HCEC 1CT (cell line): ENCODE results near the gene NCKIPSD.

ENCODE experiments used
- DNase-seq: peaks from one replicate; pipeline ENCODE4 v3.0.0-alpha.2; 2017

The NCKIPSD gene

GRCh38 chr3:48678056-48678455 lies 7.7 kb downstream of the NCKIPSD start:
- peak; percentile 68 for DNase-seq

GRCh38 chr3:48674505-48674904 lies 11.2 kb downstream of the NCKIPSD start:
- DNase-seq: no peak

DNA sequence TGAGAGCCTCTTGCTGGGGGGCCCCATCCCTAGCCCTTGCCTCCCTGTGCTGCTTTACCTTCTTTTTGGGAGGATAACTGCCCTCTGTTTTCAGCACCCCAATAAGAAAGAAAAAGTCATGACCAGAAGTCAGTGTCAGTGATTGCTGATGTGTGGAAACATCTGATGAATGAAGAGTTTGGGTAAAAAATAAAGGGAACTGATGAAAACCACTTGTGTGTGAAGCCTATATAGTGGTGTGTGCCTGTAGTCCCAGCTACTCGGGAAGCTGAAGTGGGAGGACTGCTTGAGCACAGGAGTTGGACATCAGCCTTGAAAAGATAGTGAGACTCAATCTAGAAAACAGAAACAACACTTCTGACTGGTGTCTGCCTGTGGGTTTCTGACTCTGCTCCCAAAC lies 13.2 kb downstream of the NCKIPSD start:
- no peak for DNase-seq

GRCh38 chr3:48664929-48665328 lies 20.8 kb downstream of the NCKIPSD start:
- DNase-seq: no peak

- no peak for DNase-seq
Observed at GRCh38 chr3:48664313-48664644, 21.4 kb downstream of the NCKIPSD start.

DNA sequence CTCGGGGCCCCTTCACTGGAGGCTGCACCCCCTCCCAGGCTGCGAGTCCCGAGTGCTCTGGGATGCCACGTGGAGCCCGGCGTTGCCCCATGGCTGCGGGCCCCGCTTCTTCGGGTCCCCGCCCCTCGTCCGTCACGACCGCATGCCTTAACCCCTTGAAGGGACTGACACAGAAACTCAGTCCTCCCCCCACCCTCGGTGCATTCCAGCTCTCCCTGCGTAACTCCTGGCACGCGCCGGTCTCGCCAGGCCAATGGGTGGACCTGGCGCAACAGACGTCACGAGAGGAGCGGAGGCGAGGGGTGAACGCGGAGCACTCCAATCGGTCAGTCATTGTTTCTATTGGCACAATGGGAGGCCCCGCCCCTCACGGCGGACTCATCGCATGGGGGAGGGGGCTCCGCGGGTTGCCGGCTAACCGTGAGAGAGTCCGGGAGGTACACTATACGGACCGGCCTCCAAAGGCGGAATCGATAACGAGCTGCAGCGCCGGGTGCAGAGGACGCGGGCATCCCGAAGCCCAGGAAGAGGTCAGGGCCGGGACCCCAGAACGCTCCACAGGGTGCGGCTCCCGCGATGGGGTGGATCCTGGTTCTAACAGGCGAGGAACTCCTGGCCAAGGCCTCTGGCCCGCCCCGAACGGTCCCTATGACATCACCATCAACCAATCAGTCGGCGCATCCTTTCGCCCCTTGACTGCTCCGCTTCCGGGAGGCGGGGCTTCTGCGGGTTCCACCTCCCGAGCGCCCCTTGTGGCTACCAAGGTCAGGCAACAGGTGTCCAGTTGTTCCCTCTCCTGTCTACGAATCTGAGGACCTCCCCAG lies 22.0 kb downstream of the NCKIPSD start:
- DNase-seq: peak; percentile 99

- peak; percentile 85 for DNase-seq
Observed at GRCh38 chr3:48662753-48663488, 22.8 kb downstream of the NCKIPSD start, which contains the start of gene CELSR3. Gene CELSR3 (minus strand): TSS chr3:48662886. CDS start chr3:48662634, 252 bp downstream.

DNA sequence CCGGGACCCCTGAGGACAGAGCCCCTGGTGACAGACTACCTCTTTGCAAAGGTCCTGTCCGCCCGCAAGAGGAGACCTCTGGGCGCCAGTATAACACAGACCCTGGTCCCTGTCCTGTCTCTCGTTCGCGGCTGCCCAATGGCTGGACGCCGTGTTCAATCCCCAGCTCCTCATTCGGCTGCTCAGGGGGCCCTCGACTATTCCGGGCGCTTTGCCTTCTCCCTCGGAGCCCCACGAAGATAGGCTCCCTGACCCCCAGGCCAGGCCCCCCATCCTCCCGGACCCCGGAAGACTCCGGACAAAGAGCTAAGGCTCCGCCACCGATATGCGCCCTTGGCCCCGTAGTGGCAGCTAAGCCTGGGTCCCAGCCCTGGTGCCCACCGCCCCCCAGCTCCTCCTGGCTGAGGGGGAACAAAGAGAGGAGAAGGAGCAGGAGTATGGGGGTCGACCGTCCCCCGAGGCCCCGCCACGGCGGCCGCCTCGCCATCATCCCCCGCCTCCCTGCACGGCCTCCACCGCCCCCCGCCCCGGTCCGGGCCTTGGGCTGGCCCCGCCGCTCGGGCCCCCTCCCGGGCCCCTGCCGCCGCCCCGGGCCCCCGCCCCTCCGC lies 23.5 kb downstream of the NCKIPSD start:
- DNase-seq: no peak

DNA sequence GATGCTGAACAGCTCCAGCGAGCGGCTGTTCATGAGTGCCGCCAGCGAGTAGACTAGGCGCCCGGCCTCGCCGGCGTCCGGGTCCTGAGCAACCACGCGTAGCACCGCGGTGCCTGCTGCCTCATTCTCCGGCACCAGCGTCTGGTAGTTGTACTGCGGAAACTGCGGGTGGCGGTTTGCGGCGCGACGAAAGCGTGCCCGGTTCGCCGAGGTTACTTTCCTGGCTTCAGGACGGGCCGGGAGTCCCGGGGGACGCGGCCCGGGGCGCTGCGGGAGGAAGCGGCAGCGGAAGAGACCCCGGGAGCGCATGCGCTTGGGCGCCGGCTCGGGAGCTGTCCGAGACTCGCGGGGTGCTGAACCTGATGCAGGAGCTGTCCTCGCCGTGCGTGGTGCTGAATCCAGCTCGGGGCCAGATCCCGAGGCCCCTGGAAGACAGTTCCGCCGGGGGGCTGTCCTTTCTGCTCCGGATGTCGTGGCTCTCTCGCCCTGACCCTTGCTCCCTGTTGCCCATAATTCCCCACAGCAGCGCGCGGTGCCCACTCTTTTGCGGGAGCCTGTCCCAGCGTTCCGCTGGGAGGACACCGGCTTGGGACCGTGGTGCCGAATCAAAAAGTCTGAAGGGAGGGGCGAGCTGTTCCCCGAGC lies 24.1 kb downstream of the NCKIPSD start:
- DNase-seq: no peak

DNA sequence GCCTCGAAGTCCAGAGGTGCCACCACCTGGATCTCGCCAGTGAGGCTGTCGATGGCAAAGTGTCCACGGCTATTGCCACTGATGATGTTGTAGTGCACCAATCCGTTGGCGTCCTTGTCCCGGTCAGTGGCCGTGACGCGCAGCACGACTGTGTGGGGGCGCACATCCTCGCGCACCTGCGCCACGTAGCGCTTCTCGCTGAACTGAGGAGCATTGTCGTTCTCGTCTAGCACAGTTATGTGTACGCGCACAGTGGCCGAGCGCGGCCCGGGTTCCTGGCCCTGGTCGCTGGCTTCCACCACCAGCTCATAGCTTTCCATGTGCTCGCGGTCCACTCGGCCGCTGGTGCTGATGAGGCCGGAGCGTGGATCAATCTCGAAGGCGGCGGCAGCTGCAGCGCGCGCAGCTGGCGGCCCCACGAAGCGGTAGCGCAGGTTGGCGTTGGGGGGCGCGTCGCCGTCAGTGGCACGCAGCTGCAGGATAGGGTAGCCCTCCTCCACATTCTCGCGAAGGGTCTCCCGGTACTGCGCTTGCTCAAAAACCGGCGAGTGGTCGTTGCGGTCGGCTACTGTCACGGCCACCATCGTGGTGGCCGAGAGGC lies 24.8 kb downstream of the NCKIPSD start:
- no peak for DNase-seq

- DNase-seq: no peak
Observed at GRCh38 chr3:48656841-48657281, 28.9 kb downstream of the NCKIPSD start.

DNA sequence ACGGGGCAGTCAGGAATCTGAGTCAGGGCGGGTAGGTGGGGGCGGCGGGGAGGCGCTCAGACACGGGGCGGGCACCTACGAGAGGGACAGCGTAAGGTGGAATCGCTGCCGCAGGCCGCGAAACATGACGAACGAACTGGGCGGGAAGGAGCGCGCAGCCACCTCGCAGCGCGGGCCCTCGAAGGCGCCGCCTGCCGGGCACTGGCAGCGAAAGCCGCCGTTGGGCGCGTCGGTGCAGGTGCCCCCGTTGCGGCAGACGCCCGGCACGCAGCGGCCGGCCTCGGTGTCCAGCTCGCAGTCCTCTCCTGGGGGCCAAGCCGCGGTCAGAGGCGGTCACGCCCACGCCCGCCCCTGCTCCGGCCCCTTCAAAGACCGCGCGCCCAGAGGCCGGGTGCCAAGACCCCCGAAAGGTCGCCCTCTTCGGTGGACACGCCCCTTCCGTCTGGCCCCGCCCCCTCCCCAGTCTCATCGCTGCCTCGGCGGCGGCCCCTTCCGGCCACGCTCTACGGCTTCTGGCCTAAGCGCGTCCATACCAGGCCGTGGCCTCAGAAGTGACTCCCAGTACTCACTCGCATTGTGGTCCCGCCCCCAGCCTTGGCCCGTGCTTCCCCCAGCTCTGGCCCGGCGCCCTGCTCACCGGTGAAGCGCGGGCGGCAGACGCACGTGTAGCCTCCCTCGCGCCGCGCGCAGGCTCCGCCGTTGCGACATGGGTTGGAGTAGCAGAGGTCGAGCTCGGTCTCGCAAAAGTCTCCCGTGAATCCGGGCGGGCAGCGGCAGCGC lies 29.5 kb downstream of the NCKIPSD start:
- DNase-seq: peak; percentile 30

DNA sequence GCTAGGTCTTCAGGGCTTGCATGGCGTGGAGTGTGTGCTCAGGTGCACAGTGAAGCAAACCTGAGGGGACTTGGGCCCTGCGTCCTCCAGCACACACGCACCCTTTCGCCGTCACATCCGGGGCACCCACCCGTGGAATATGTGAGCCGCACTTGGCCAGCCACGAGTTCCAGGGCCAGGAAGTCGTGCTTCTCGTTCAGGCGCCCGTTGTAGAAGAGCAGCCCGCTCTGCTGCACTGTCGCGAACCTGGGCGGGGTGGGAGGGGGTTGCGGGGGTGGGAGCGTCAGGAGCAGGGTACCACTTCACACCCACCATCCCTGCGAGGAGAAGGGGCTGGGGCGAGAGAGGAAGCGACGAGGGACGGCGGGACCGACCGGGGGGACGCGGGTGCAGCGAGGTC lies 30.1 kb downstream of the NCKIPSD start:
- no peak for DNase-seq

DNA sequence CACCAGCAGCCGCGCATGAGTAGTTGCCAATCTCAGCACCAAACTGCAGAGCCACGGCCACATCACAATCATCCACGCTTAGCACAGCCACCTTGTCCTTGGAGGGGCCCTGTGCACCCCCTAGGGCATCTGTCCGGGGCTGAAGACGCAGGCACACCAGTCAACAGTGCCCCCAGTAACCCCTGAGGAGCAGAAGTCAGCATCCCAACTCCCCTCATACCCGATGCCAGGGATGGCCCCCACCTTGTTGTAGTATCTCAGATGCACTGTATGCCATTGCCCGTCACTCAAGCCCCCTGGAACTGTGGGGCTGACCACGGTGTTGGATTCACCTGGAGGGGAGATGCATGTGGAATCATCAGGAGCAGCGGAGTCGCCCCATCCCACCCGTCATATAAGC lies 30.7 kb downstream of the NCKIPSD start:
- no peak for DNase-seq

DNA sequence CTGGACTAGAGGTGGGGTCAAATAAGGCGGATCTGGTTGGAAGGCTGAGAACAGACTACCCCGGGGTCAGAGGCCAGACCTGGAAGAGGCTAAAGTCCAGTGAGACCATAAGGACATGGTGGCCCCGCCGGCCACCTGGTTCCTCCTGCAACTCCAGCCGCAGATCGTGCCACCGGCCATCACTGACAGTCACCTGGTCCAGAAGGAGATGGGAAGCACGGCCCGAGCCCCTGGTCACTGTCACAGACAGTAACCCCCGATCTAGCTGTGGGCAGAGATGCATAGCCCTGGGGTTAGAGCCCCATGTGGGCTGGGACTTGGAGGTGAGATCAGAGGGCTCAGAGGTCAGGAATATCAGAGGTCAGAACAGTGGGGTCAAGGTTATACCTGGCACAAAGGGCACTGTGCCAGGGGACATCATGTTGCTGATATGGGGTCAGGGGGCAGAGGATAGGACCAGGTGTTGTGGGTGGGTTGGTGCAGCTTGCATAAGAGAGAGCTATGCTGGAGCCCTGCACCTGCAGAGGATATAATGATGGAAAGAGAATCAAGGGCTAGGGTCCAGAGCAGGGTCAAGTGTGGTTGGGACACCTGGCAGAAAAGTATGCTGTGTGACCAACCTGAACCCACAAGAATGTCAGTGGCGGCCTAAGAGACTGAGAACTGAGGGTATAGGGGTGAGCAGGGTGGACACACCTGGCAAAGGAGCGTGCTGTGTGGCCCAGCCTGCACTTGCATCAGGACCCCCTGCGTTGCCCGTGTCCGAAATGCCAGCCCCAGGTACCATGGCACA lies 32.6 kb downstream of the NCKIPSD start:
- DNase-seq: no peak

GRCh38 chr3:48651771-48652170 lies 33.9 kb downstream of the NCKIPSD start:
- no peak for DNase-seq

- DNase-seq: no peak
Observed at GRCh38 chr3:48650723-48651122, 35.0 kb downstream of the NCKIPSD start.

- DNase-seq: no peak
Observed at GRCh38 chr3:48648188-48648850, 37.4 kb downstream of the NCKIPSD start.

DNA sequence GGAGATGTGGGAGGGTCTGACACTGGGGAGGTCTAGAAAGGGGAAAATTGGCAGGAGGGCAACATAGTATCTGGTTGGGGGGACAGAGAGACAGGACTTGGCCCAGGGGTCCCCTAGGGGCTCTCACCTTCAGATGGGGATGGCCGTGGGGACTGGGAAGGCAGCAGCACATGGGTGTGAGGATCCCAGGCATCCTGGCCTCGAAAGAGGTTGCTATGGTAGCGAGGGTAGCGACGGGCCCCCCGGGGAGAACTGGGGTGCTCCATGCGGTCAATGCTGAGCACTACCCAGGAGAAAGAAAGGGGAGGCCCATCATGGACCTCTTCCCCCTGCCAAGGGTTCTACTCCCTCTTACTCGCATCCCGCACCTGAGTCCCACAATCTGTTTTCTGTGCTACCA lies 38.0 kb downstream of the NCKIPSD start:
- no peak for DNase-seq

DNA sequence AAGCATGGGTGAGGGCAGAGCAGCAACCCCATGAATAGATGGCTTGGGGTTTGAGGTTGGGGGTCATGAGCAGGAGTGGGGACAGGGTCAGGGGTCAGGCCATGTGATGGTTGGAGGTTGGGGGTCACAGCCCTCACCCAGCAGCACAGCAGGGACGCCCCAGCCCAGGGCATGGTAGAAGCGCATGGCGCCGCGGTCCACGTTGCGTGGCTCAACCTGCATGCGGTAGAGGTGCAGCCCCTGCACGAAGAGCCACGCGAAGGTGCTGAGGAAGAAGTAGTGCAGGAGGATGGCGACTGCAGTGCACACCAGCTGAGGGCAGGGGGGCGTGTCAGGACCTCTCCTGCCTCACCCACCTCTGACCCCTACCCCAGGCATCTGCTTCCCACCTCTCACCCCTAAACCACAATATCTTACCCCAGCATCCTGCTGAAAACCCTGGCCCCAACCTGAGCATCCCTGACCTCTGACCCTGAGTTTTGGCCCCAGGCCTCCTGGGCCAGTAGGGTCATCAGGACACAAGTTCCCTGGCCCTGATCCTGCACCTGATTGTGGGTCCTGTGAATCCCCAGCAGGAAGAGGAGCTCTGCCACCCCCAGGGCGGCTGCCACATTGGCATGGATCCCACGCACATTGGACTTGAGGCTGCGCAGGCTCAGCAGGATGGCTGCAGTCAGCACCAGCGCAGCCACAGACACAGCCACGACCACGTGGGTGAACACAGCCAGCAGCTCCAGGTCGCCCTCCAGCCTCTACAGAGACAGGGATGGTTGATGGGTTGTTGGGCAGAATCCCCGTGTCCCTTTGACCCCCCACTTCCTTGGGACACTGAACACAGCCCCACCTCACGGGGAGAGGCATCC lies 40.6 kb downstream of the NCKIPSD start:
- no peak for DNase-seq
